A549 (cell line): Measurements from ENCODE around the gene NKRF. TPM values are rescaled to one million over a fixed set of nuclear protein-coding genes. Genes with fewer than 3 reads are reported as not detected.

Experiments
- ATAC-seq, 2 experiments: fragments of 200-7000 bp in 1 of 2; fragments of >200 bp in 1 of 2; cut with Nextera tagmentation in 1 of 2; cut with Tn5 transposase in 1 of 2; 3 replicates each; pipeline versions ENCODE4 v1.8.0 to v1.9.1; 2018 to 2020; ENCODE audit warnings: mild to moderate bottlenecking in 1 of 2, moderate library complexity in 1 of 2
- CTCF ChIA-PET: fragments of 300-600 bp; sonication (Branson Sonifier 250); formaldehyde crosslinking; extraction: SDS; loops from one replicate; lab custom pipeline; 2021; ENCODE audit warnings: antibody characterized with exemption, inconsistent platforms; lab: Yijun Ruan, JAX
- POLR2A ChIA-PET: fragments of 350-600 bp; formaldehyde crosslinking; extraction: SDS; loops from one replicate; lab custom pipeline; 2021; ENCODE audit warnings: antibody characterized with exemption, inconsistent platforms; lab: Yijun Ruan, JAX
- DNase-seq, 2 experiments: peaks; one replicate each; pipeline versions ENCODE4 v3.0.0 to v3.0.0-alpha.2; 2011 to 2016; ENCODE audit warnings: low read depth in 1 of 2, low spot score in 1 of 2
- FAIRE-seq: peaks from 2 replicates; lab custom pipeline; 2011; peaks lifted over from hg19 to GRCh38; lab: Jason Lieb, UNC
- H3K27ac ChIP-seq, 2 experiments: fragments of >200 bp; sonication (Bioruptor Twin); formaldehyde crosslinking; 3 replicates each; pipeline ENCODE4 v1.5.1; 2016 to 2017
- H3K4me1 ChIP-seq: fragments of >200 bp; sonication (Bioruptor Twin); formaldehyde crosslinking; 3 replicates; pipeline ENCODE4 v1.6.1; 2016
- H3K4me2 ChIP-seq: fragments of >200 bp; sonication (Bioruptor Twin); formaldehyde crosslinking; 3 replicates; pipeline ENCODE4 v1.6.1; 2016
- H3K4me3 ChIP-seq: fragments of >200 bp; sonication (Bioruptor Twin); formaldehyde crosslinking; 3 replicates; pipeline ENCODE4 v1.5.1; 2016
- H3K9me3 ChIP-seq: fragments of >200 bp; sonication (Bioruptor Twin); formaldehyde crosslinking; 3 replicates; pipeline ENCODE4 v1.6.1; 2016
- CBX2 ChIP-seq: fragments of 200-600 bp; sonication (generic); IDR thresholded peaks from 2 replicates; pipeline ENCODE4 v1.6.1; 2016; ENCODE audit warnings: low read depth, mild to moderate bottlenecking, borderline replicate concordance
- CEBPB ChIP-seq, 2 experiments: fragments of >200 bp in 1 of 2; sonication (Bioruptor Twin) in 1 of 2; formaldehyde crosslinking in 1 of 2; IDR thresholded peaks; 2 replicates each; pipeline ENCODE4 v1.6.1; 2012 to 2016
- CTCF ChIP-seq: fragments of >200 bp; sonication (Bioruptor Twin); formaldehyde crosslinking; IDR thresholded peaks from 3 replicates; pipeline ENCODE4 v1.5.1; 2016
- FOSL2 ChIP-seq, 2 experiments: fragments of 450-650 bp in 1 of 2; fragments of >200 bp in 1 of 2; sonication (Bioruptor Twin) in 1 of 2; formaldehyde crosslinking; IDR thresholded peaks; 2 replicates each; pipeline versions ENCODE4 v1.5.0 to v1.6.1; 2016 to 2020; ENCODE audit warnings: mild to moderate bottlenecking in 1 of 2, moderate library complexity in 1 of 2
- HDAC2 ChIP-seq: fragments of 200-600 bp; sonication (generic); IDR thresholded peaks from 2 replicates; pipeline ENCODE4 v1.6.1; 2016
- HMGXB4 ChIP-seq: fragments of 250-450 bp; sonication (Bioruptor Pico); IDR thresholded peaks from 2 replicates; pipeline ENCODE4 v1.5.0; 2021; ENCODE audit warnings: mild to moderate bottlenecking, moderate library complexity, borderline replicate concordance
- KDM1A ChIP-seq: fragments of 200-600 bp; sonication (generic); IDR thresholded peaks from 2 replicates; pipeline ENCODE4 v1.6.1; 2016; ENCODE audit warnings: low read depth, mild to moderate bottlenecking
- KDM5A ChIP-seq: fragments of 200-600 bp; sonication (generic); IDR thresholded peaks from 2 replicates; pipeline ENCODE4 v1.6.1; 2016; ENCODE audit warnings: antibody characterized with exemption, mild to moderate bottlenecking
- MAFK ChIP-seq: fragments of 450-650 bp; IDR thresholded peaks from 2 replicates; pipeline ENCODE4 v1.6.1; 2014; ENCODE audit not compliant: partially characterized antibody
- MYC ChIP-seq: IDR thresholded peaks from 2 replicates; pipeline ENCODE4 v1.6.1; 2012; ENCODE audit warnings: mild to moderate bottlenecking, inconsistent platforms, low read length, improper control_type of control experiment, borderline replicate concordance
- POLR2AphosphoS2 ChIP-seq: conservative IDR thresholded peaks from 2 replicates; pipeline ENCODE4 v1.6.1; 2012; ENCODE audit warnings: low read length, improper control_type of control experiment, inconsistent platforms
- RAD21 ChIP-seq, 2 experiments: fragments of >200 bp in 1 of 2; sonication (Bioruptor Twin) in 1 of 2; formaldehyde crosslinking in 1 of 2; IDR thresholded peaks in 1 of 2; conservative IDR thresholded peaks in 1 of 2; 2 replicates in 1 of 2; 3 replicates in 1 of 2; pipeline ENCODE4 v1.6.1; 2012 to 2018; ENCODE audit warnings: inconsistent platforms in 1 of 2
- RARB ChIP-seq: fragments of 250-450 bp; sonication (Bioruptor Pico); IDR thresholded peaks from 2 replicates; pipeline ENCODE4 v1.8.0; 2021; ENCODE audit warnings: mild to moderate bottlenecking, moderate library complexity
- RCOR1 ChIP-seq: fragments of 150-350 bp; IDR thresholded peaks from 2 replicates; pipeline ENCODE4 v1.6.1; 2014; ENCODE audit warnings: antibody characterized with exemption, low read length, low read depth
- RNF2 ChIP-seq: fragments of 200-600 bp; sonication (generic); IDR thresholded peaks from 2 replicates; pipeline ENCODE4 v1.6.1; 2016; ENCODE audit warnings: low read depth, mild to moderate bottlenecking, antibody characterized with exemption, moderate library complexity, borderline replicate concordance
- SMC3 ChIP-seq: fragments of >200 bp; sonication (Bioruptor Twin); formaldehyde crosslinking; IDR thresholded peaks from 3 replicates; pipeline ENCODE4 v1.6.1; 2018; ENCODE audit warnings: inconsistent platforms
- TFCP2L1 ChIP-seq: fragments of 250-450 bp; sonication (Bioruptor Pico); IDR thresholded peaks from 2 replicates; pipeline ENCODE4 v1.5.0; 2021; ENCODE audit warnings: mild to moderate bottlenecking
- USF2 ChIP-seq: fragments of 450-650 bp; IDR thresholded peaks from 2 replicates; pipeline ENCODE4 v1.6.1; 2014; ENCODE audit warnings: antibody characterized with exemption
- ZC3H11A ChIP-seq: fragments of 450-650 bp; IDR thresholded peaks from 2 replicates; pipeline ENCODE4 v1.6.1; 2014; ENCODE audit warnings: antibody characterized with exemption, mild to moderate bottlenecking
- ZFP36 ChIP-seq: fragments of 450-650 bp; IDR thresholded peaks from 2 replicates; pipeline ENCODE4 v1.6.1; 2014; ENCODE audit warnings: borderline replicate concordance; ENCODE audit not compliant: partially characterized antibody
- WGBS: methylation state at CpG from one replicate; pipeline ENCODE4 v1.1.6; 2017; ENCODE audit errors: missing lambda C conversion rate; 5-methylcytosine and 5-hydroxymethylcytosine counted together
- polyA plus RNA-seq, 4 experiments: library from polyadenylated mRNA; depleted of rRNA in 3 of 4; stranded (reverse); fragments of >200 nt; fragmentation: RNase III in 1 of 4; extraction: RNeasy Plus Mini Kit Qiagen cat#74134 plus additional on column Dnase treatment in 1 of 4; gene quantifications; 2 replicates in 3 of 4; 3 replicates in 1 of 4; pipeline ENCODE4 v1.2.3, GENCODE V29; 2011 to 2017
- TF ChIP-seq, protein P1 (sequence below): IDR thresholded peaks from 2 replicates; pipeline ENCODE4 v1.6.1; 2012

NKRF gene
- polyA plus RNA-seq, 2 of the 4 experiments (the other 2 are of a cell fraction), result 14.7 to 16.2 TPM

GRCh38 chrX:119617517-119618164, 11.4 kb upstream of the NKRF start (continued):
- TF ChIP-seq, protein P1, sequence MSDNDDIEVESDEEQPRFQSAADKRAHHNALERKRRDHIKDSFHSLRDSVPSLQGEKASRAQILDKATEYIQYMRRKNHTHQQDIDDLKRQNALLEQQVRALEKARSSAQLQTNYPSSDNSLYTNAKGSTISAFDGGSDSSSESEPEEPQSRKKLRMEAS, result no peak
- TF ChIP-seq CBX2 (no peak), TFCP2L1 (CRISPR knock-in tag) (no peak), HDAC2 (no peak), RCOR1 (no peak), RARB (CRISPR knock-in tag) (no peak), SMC3 (no peak), MYC (no peak), ZC3H11A (no peak), ZFP36 (no peak), KDM1A (no peak)

DNA sequence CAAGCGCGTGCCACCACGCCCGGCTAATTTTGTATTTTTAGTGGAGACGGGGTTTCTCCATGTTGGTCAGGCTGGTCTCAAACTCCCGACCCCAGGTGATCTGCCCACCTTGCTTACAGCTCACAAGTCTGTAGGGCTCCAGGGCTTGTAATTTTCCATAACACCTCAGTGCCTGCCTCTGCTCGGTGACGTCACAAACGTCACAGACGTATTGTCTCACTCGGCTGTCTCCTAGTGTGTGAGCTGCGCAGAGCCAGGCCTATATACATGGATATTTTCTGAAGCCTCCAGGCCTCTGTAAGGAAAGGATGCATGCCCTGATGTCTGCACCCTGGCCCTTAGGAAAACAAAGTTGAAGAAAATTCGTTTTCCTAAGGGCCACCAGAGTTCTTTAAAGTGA, 8.6 kb upstream of the NKRF start:
- no peak overlapping the region for H3K4me2 ChIP-seq
- no peak for DNase-seq
- TF ChIP-seq FOSL2 (IDR thresholded peaks at IDR 0.05), result no peak
- TF ChIP-seq FOSL2 (CRISPR knock-in tag; IDR thresholded peaks at IDR 0.05), result no peak
- TF ChIP-seq CTCF, result no peak
- no peak for TF ChIP-seq RARB (CRISPR knock-in tag)
- no peak for TF ChIP-seq RAD21 (conservative IDR thresholded peaks at IDR 0.05 in 1 of 2, IDR thresholded peaks at IDR 0.05 in 1 of 2)
- no peak for TF ChIP-seq KDM5A
- no peak for TF ChIP-seq MAFK
- no peak for TF ChIP-seq USF2
- no peak for TF ChIP-seq HMGXB4 (CRISPR knock-in tag)
- TF ChIP-seq RCOR1, result no peak
- TF ChIP-seq, protein P1, result no peak
- no peak for TF ChIP-seq CEBPB (IDR thresholded peaks at IDR 0.05)
- TF ChIP-seq POLR2AphosphoS2, result no peak
- TF ChIP-seq RNF2, result no peak
- TF ChIP-seq ZFP36, result no peak
- TF ChIP-seq, all 56 proteins: peak for 0
- ChIA-PET CTCF (interaction anchor here (0.6 kb wide), 1 partner anchor 113 kb away, joined by 3 read pairs; no protein-coding TSS in a partner anchor), POLR2A (no interaction called here)
- Histone ChIP-seq H3K4me1 (no peaks in the 10 kb centered on the region), H3K9me3 (no peaks in the 10 kb centered on the region), H3K4me3 (no peak overlapping the region), H3K27ac (no peak overlapping the region)
- no peak for FAIRE-seq
- ATAC-seq, result no peak
- WGBS, result 80% methylated on average over 11 of the region's 13 CpGs
